ENCODE measurements around the gene TBC1D2B.

GRCh38 chr15:78040653-78041244 is 36.8 kb downstream of the TBC1D2B start:
- no peak for TF ChIP-seq CTCF (IDR thresholded peaks at IDR 0.05; ENCODE audit: insufficient read depth, low read length, poor library complexity, severe bottlenecking)
- TF ChIP-seq EZH2phosphoT487 (conservative IDR thresholded peaks at IDR 0.05; ENCODE audit: low read length), result no peak

All from SU-DHL-6 (cell line).